GM21423 (cell line): ENCODE data around the gene RAP2C.

Experiments
- ATAC-seq: cut with Tn5 transposase; IDR thresholded peaks from one replicate; pipeline ENCODE4 v1.9.1; 2021; ENCODE audit warnings: mild to moderate bottlenecking, moderate library complexity; ENCODE audit not compliant: unreplicated experiment

The RAP2C gene

GRCh38 chrX:132219343-132219768, at the start of gene RAP2C:
Gene RAP2C, minus strand, starts transcription at chrX:132219447. Its CDS starts 2,179 bp downstream, at chrX:132217268.
- peak; percentile 49 for ATAC-seq

GRCh38 chrX:132267392-132267791, 48.1 kb upstream of the RAP2C start:
- no peak for ATAC-seq

GRCh38 chrX:132266583-132267355, 47.5 kb upstream of the RAP2C start:
- ATAC-seq, result no peak

- ATAC-seq, result no peak
Measured at GRCh38 chrX:132263127-132263526, 43.9 kb upstream of the RAP2C start.

GRCh38 chrX:132258509-132258908, 39.3 kb upstream of the RAP2C start:
- no peak for ATAC-seq

- ATAC-seq, result no peak
Measured at GRCh38 chrX:132257116-132257515, 37.9 kb upstream of the RAP2C start.

- no peak for ATAC-seq
Measured at GRCh38 chrX:132236121-132236520, 16.9 kb upstream of the RAP2C start.

GRCh38 chrX:132235488-132235887, 16.2 kb upstream of the RAP2C start:
- ATAC-seq, result no peak

- ATAC-seq, result no peak
Measured at GRCh38 chrX:132231587-132231986, 12.3 kb upstream of the RAP2C start.

GRCh38 chrX:132227383-132228112, 8.3 kb upstream of the RAP2C start:
- no peak for ATAC-seq

- ATAC-seq, result no peak
Measured at GRCh38 chrX:132226169-132226568, 6.9 kb upstream of the RAP2C start.

GRCh38 chrX:132218100-132218812, 991 bp downstream of the RAP2C start:
- peak; percentile 57 for ATAC-seq

GRCh38 chrX:132217203-132218073, 1.8 kb downstream of the RAP2C start:
- ATAC-seq, result peak; percentile 57

GRCh38 chrX:132216806-132217202, 2.4 kb downstream of the RAP2C start:
- peak; percentile 22 for ATAC-seq

GRCh38 chrX:132216283-132216682, 3.0 kb downstream of the RAP2C start:
- no peak for ATAC-seq

- no peak for ATAC-seq
Measured at GRCh38 chrX:132214518-132214917, 4.7 kb downstream of the RAP2C start.

- no peak for ATAC-seq
Measured at GRCh38 chrX:132209527-132209926, 9.7 kb downstream of the RAP2C start.

- ATAC-seq, result no peak
Measured at GRCh38 chrX:132208422-132208821, 10.8 kb downstream of the RAP2C start.

GRCh38 chrX:132207996-132208395, 11.3 kb downstream of the RAP2C start:
- no peak for ATAC-seq

- ATAC-seq, result no peak
Measured at GRCh38 chrX:132206259-132206658, 13.0 kb downstream of the RAP2C start.

GRCh38 chrX:132204629-132205028, 14.6 kb downstream of the RAP2C start:
- no peak for ATAC-seq
